ENCODE data around the gene ZNF526. TPM values are rescaled to one million over a fixed set of nuclear protein-coding genes. Genes with fewer than 3 reads are reported as not detected.

ZNF526 gene
- total and polyA plus RNA-seq, 4 donors: 1.7 to 8.8 (median 3.8) TPM

DNA sequence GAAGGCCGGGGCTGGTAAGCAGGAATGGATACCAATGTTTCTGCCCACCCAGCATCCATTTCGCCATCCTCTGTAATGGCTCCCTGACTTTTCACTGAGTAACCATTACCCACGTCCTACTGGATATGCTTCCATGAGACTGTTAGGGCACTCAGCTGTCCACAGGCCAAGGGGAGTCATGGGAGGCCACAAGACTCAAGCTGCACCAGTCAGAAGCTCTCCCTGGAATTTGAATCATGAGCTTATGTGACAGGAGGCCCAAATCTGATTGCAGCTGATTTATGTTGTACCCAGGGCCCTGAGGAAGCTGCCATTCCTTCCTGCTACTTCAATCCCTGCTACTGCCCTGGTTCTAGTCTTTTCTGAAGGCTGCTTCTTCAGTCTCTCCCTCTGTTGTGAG lies 31.0 kb upstream of the ZNF526 start:
- no peaks in the 10 kb centered on the region for H3K27me3 ChIP-seq (ENCODE audit: control insufficient read depth in 4 of 4, insufficient read depth in 4 of 4, low read length in 3 of 4)
- H3K9ac ChIP-seq (ENCODE audit: low read depth in 1 of 2, low read length in 2 of 2): no peak overlapping the region
- WGBS: 82% methylated on average over 3 of the region's 3 CpGs
- DNase-seq (ENCODE audit: low spot score): no peak
- no peak overlapping the region for H3K27ac ChIP-seq (ENCODE audit: low read depth in 1 of 2, low read length in 2 of 2)
- peaks cover 0 to 5% (median 3%) of the 10 kb centered on the region in 4 donors for H3K9me3 ChIP-seq (ENCODE audit: control insufficient read depth in 4 of 4, low read length in 3 of 4)
- H3K36me3 ChIP-seq (ENCODE audit: control insufficient read depth in 4 of 4, insufficient read depth in 3 of 4, low read depth in 1 of 4, low read length in 3 of 4): no peaks in the 10 kb centered on the region
- no peak overlapping the region for H3K4me3 ChIP-seq (ENCODE audit: low read depth in 1 of 3, low read length in 3 of 3)
- TF ChIP-seq RXRA (IDR thresholded peaks at IDR 0.05): no peak
- no peak for TF ChIP-seq NR2F2 (IDR thresholded peaks at IDR 0.05)
- no peak for TF ChIP-seq SP1 (IDR thresholded peaks at IDR 0.05)
- no peak for TF ChIP-seq GABPA (IDR thresholded peaks at IDR 0.05 in 1 of 2, conservative IDR thresholded peaks at IDR 0.05 in 1 of 2)
- TF ChIP-seq HNF4A (conservative IDR thresholded peaks at IDR 0.05): no peak
- no peak for TF ChIP-seq FOXA1 (IDR thresholded peaks at IDR 0.05)
- no peak for TF ChIP-seq RAD21 (IDR thresholded peaks at IDR 0.05)
- TF ChIP-seq EGR1 (IDR thresholded peaks at IDR 0.05; ENCODE audit: low read depth in 2 of 2): no peak
- TF ChIP-seq YY1 (IDR thresholded peaks at IDR 0.05): no peak
- TF ChIP-seq, protein P1, sequence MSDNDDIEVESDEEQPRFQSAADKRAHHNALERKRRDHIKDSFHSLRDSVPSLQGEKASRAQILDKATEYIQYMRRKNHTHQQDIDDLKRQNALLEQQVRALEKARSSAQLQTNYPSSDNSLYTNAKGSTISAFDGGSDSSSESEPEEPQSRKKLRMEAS (IDR thresholded peaks at IDR 0.05): no peak
- no peak for TF ChIP-seq HNF4G (IDR thresholded peaks at IDR 0.05)
- TF ChIP-seq, protein P2, sequence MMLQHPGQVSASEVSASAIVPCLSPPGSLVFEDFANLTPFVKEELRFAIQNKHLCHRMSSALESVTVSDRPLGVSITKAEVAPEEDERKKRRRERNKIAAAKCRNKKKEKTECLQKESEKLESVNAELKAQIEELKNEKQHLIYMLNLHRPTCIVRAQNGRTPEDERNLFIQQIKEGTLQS (IDR thresholded peaks at IDR 0.05): no peak
- TF ChIP-seq, protein P3, sequence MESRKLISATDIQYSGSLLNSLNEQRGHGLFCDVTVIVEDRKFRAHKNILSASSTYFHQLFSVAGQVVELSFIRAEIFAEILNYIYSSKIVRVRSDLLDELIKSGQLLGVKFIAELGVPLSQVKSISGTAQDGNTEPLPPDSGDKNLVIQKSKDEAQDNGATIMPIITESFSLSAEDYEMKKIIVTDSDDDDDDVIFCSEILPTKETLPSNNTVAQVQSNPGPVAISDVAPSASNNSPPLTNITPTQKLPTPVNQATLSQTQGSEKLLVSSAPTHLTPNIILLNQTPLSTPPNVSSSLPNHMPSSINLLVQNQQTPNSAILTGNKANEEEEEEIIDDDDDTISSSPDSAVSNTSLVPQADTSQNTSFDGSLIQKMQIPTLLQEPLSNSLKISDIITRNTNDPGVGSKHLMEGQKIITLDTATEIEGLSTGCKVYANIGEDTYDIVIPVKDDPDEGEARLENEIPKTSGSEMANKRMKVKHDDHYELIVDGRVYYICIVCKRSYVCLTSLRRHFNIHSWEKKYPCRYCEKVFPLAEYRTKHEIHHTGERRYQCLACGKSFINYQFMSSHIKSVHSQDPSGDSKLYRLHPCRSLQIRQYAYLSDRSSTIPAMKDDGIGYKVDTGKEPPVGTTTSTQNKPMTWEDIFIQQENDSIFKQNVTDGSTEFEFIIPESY (IDR thresholded peaks at IDR 0.05): no peak
- TF ChIP-seq, protein P4, sequence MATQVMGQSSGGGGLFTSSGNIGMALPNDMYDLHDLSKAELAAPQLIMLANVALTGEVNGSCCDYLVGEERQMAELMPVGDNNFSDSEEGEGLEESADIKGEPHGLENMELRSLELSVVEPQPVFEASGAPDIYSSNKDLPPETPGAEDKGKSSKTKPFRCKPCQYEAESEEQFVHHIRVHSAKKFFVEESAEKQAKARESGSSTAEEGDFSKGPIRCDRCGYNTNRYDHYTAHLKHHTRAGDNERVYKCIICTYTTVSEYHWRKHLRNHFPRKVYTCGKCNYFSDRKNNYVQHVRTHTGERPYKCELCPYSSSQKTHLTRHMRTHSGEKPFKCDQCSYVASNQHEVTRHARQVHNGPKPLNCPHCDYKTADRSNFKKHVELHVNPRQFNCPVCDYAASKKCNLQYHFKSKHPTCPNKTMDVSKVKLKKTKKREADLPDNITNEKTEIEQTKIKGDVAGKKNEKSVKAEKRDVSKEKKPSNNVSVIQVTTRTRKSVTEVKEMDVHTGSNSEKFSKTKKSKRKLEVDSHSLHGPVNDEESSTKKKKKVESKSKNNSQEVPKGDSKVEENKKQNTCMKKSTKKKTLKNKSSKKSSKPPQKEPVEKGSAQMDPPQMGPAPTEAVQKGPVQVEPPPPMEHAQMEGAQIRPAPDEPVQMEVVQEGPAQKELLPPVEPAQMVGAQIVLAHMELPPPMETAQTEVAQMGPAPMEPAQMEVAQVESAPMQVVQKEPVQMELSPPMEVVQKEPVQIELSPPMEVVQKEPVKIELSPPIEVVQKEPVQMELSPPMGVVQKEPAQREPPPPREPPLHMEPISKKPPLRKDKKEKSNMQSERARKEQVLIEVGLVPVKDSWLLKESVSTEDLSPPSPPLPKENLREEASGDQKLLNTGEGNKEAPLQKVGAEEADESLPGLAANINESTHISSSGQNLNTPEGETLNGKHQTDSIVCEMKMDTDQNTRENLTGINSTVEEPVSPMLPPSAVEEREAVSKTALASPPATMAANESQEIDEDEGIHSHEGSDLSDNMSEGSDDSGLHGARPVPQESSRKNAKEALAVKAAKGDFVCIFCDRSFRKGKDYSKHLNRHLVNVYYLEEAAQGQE (IDR thresholded peaks at IDR 0.05): no peak
- no peak for TF ChIP-seq JUND (IDR thresholded peaks at IDR 0.05)
- no peak for TF ChIP-seq TAF1 (conservative IDR thresholded peaks at IDR 0.05)
- peaks cover 0 to 4% (median 0%) of the 10 kb centered on the region in 4 donors for H3K4me1 ChIP-seq (ENCODE audit: control insufficient read depth in 4 of 4, insufficient read depth in 4 of 4, low read length in 3 of 4)

DNA sequence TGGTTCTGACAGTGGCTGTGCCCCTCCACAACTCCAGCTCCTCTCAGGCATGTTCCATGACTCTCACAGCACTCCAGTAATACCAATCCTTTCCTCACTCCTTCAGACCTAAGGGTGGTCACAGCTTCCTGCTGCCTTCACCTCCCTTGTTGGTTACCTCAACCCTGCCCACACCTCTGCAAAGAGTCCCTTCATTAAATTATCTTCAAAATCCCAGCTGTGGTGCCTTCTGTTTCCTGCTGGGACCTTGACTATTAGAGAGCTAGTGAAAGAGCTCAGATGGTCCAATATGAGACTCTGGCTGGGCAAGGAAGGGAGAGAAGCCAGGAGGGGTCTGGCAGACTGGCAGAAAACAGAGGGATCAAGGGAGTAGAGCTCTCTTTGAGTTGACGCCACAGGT lies 28.8 kb upstream of the ZNF526 start:
- Histone ChIP-seq H3K9ac (ENCODE audit: low read depth in 1 of 2, low read length in 2 of 2) (no peak overlapping the region), H3K9me3 (ENCODE audit: control insufficient read depth in 4 of 4, low read length in 3 of 4) (peaks cover 0 to 5% (median 3%) of the 10 kb centered on the region in 4 donors), H3K27me3 (ENCODE audit: control insufficient read depth in 4 of 4, insufficient read depth in 4 of 4, low read length in 3 of 4) (no peaks in the 10 kb centered on the region), H3K4me3 (ENCODE audit: low read depth in 1 of 3, low read length in 3 of 3) (no peak overlapping the region), H3K27ac (ENCODE audit: low read depth in 1 of 2, low read length in 2 of 2) (no peak overlapping the region), H3K4me1 (ENCODE audit: control insufficient read depth in 4 of 4, insufficient read depth in 4 of 4, low read length in 3 of 4) (no peaks in the 10 kb centered on the region), H3K36me3 (ENCODE audit: control insufficient read depth in 4 of 4, insufficient read depth in 3 of 4, low read depth in 1 of 4, low read length in 3 of 4) (no peaks in the 10 kb centered on the region)
- no peak for DNase-seq (ENCODE audit: low spot score)
- 76% methylated on average over 1 of the region's 1 CpG for WGBS
- TF ChIP-seq, protein P1 (IDR thresholded peaks at IDR 0.05): no peak
- TF ChIP-seq, protein P5, sequence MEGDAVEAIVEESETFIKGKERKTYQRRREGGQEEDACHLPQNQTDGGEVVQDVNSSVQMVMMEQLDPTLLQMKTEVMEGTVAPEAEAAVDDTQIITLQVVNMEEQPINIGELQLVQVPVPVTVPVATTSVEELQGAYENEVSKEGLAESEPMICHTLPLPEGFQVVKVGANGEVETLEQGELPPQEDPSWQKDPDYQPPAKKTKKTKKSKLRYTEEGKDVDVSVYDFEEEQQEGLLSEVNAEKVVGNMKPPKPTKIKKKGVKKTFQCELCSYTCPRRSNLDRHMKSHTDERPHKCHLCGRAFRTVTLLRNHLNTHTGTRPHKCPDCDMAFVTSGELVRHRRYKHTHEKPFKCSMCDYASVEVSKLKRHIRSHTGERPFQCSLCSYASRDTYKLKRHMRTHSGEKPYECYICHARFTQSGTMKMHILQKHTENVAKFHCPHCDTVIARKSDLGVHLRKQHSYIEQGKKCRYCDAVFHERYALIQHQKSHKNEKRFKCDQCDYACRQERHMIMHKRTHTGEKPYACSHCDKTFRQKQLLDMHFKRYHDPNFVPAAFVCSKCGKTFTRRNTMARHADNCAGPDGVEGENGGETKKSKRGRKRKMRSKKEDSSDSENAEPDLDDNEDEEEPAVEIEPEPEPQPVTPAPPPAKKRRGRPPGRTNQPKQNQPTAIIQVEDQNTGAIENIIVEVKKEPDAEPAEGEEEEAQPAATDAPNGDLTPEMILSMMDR (IDR thresholded peaks at IDR 0.05; ENCODE audit: low read depth, low read length, missing input control): no peak
- TF ChIP-seq SP1 (IDR thresholded peaks at IDR 0.05) (no peak), FOXA2 (IDR thresholded peaks at IDR 0.05) (no peak), YY1 (IDR thresholded peaks at IDR 0.05) (no peak), JUND (IDR thresholded peaks at IDR 0.05) (no peak), TAF1 (conservative IDR thresholded peaks at IDR 0.05) (no peak), GABPA (IDR thresholded peaks at IDR 0.05 in 1 of 2, conservative IDR thresholded peaks at IDR 0.05 in 1 of 2) (no peak), RXRA (IDR thresholded peaks at IDR 0.05) (no peak), RAD21 (IDR thresholded peaks at IDR 0.05) (no peak), FOXA1 (IDR thresholded peaks at IDR 0.05) (no peak), NR2F2 (IDR thresholded peaks at IDR 0.05) (no peak), HNF4G (IDR thresholded peaks at IDR 0.05) (no peak), HNF4A (conservative IDR thresholded peaks at IDR 0.05) (no peak)
- TF ChIP-seq, protein P2 (IDR thresholded peaks at IDR 0.05): no peak
- TF ChIP-seq, protein P4 (IDR thresholded peaks at IDR 0.05): no peak
